ENCODE data around the gene RPRD1B.

GRCh38 chr20:38011696-38012095, 21.9 kb upstream of the RPRD1B start:
- TF ChIP-seq EZH2 (IDR thresholded peaks at IDR 0.05; ENCODE audit: borderline replicate concordance): no peak
- TF ChIP-seq, protein P1, sequence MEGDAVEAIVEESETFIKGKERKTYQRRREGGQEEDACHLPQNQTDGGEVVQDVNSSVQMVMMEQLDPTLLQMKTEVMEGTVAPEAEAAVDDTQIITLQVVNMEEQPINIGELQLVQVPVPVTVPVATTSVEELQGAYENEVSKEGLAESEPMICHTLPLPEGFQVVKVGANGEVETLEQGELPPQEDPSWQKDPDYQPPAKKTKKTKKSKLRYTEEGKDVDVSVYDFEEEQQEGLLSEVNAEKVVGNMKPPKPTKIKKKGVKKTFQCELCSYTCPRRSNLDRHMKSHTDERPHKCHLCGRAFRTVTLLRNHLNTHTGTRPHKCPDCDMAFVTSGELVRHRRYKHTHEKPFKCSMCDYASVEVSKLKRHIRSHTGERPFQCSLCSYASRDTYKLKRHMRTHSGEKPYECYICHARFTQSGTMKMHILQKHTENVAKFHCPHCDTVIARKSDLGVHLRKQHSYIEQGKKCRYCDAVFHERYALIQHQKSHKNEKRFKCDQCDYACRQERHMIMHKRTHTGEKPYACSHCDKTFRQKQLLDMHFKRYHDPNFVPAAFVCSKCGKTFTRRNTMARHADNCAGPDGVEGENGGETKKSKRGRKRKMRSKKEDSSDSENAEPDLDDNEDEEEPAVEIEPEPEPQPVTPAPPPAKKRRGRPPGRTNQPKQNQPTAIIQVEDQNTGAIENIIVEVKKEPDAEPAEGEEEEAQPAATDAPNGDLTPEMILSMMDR (IDR thresholded peaks at IDR 0.05; ENCODE audit: poor library complexity): no peak
